K562 (cell line): ENCODE results near the gene TMEM86B. TPM values are rescaled to one million over a fixed set of nuclear protein-coding genes. Genes with fewer than 3 reads are reported as not detected.

Source experiments
- FIP1L1 ChIP-seq: fragments of 200-400 bp; formaldehyde crosslinking; IDR thresholded peaks from 2 replicates; pipeline ENCODE4 v1.6.1; 2018; ENCODE audit warnings: mild to moderate bottlenecking, low read depth, low read length; ENCODE audit not compliant: poor library complexity, severe bottlenecking
- FOXM1 ChIP-seq, 2 experiments: fragments of 450-650 bp in 1 of 2; sonication (generic) in 1 of 2; formaldehyde crosslinking in 1 of 2; IDR thresholded peaks; 2 replicates each; pipeline versions ENCODE4 v1.6.1 to v1.9.0; 2017 to 2022; ENCODE audit warnings: low read depth in 2 of 2, mild to moderate bottlenecking in 2 of 2, missing genetic modification reagents in 1 of 2, moderate library complexity in 1 of 2
- TEAD4 ChIP-seq, 2 experiments: sonication (generic) in 1 of 2; formaldehyde crosslinking in 1 of 2; IDR thresholded peaks; 2 replicates each; pipeline versions ENCODE4 v1.6.1 to v1.8.0; 2012 to 2022; ENCODE audit warnings: borderline replicate concordance in 1 of 2, inconsistent platforms in 1 of 2, low read length in 1 of 2, mild to moderate bottlenecking in 1 of 2, missing genetic modification reagents in 1 of 2
- ZNF79 ChIP-seq: fragments of 250-450 bp; sonication (Bioruptor Pico); IDR thresholded peaks from 2 replicates; pipeline ENCODE4 v1.4.0; 2020; ENCODE audit warnings: low read depth, mild to moderate bottlenecking, moderate library complexity
- polyA plus RNA-seq, 8 experiments: library from polyadenylated mRNA; depleted of rRNA in 4 of 8; stranded (reverse) in 5 of 8; unstranded in 3 of 8; fragments of >200 nt; fragmentation: Nextera tagmentation in 2 of 8; fragmentation: Illumina TruSeq in 1 of 8; extraction: Ambion mirVana in 2 of 8; extraction: Trizol in 1 of 8; gene quantifications; 2 replicates each; pipeline versions ENCODE4 v1.2.1 to v1.2.3, GENCODE V29; 2011 to 2014; ENCODE audit warnings: inconsistent platforms in 1 of 8, missing spikeins in 1 of 8
- total RNA-seq, 7 experiments: library from RNA; depleted of rRNA in 6 of 7; stranded (reverse); fragments of >200 nt in 6 of 7; fragmentation: Illumina TruSeq in 2 of 7; extraction: Trizol in 2 of 7; gene quantifications; 2 replicates each; pipeline versions ENCODE4 v1.2.1 to v1.2.3, GENCODE V29; 2011 to 2021; ENCODE audit warnings: low replicate concordance in 1 of 7
- TF ChIP-seq, protein P1 (sequence below): sonication (generic); formaldehyde crosslinking; IDR thresholded peaks from 2 replicates; pipeline ENCODE4 v1.8.0; 2022; ENCODE audit warnings: missing genetic modification reagents, mild to moderate bottlenecking, borderline replicate concordance
- TF ChIP-seq, protein P2 (sequence below): sonication (generic); formaldehyde crosslinking; IDR thresholded peaks from 2 replicates; pipeline ENCODE4 v1.8.0; 2023; ENCODE audit warnings: mild to moderate bottlenecking, missing genetic modification reagents
- TF ChIP-seq, protein P3 (sequence below): fragments of 250-450 bp; sonication (Bioruptor Pico); IDR thresholded peaks from 2 replicates; pipeline ENCODE4 v1.4.0; 2020; ENCODE audit warnings: borderline replicate concordance
- TF ChIP-seq, protein P4 (sequence below): fragments of 250-450 bp; sonication (Bioruptor Pico); IDR thresholded peaks from 2 replicates; pipeline ENCODE4 v1.4.0; 2020; ENCODE audit warnings: mild to moderate bottlenecking, moderate library complexity

The TMEM86B gene
- total and polyA plus RNA-seq, 9 of the 15 experiments (the other 6 are each of a cell fraction or from before 2014, with no cell fraction given), result 0.28 to 7.9 (median 2.1) TPM

DNA sequence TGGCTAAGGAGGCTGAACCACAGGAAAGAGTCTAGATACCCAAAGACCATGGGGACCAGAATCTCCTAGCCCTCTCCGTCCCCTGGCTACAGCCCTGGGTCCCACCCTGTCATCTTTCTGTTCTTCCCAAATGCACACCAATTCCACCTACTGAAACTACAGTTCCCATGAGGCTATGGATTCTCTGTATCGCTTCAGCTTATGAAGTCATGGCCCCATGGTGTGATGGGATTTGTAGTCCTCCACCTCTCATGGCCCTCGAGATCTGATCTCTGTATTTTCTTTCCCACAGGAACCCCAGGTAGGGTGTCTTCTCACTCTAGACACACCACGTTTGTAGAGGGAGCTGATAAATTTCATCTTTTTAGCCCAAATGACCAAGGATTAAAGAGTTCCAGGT, 31.0 kb downstream of the TMEM86B start (continued):
- TF ChIP-seq, protein P1, sequence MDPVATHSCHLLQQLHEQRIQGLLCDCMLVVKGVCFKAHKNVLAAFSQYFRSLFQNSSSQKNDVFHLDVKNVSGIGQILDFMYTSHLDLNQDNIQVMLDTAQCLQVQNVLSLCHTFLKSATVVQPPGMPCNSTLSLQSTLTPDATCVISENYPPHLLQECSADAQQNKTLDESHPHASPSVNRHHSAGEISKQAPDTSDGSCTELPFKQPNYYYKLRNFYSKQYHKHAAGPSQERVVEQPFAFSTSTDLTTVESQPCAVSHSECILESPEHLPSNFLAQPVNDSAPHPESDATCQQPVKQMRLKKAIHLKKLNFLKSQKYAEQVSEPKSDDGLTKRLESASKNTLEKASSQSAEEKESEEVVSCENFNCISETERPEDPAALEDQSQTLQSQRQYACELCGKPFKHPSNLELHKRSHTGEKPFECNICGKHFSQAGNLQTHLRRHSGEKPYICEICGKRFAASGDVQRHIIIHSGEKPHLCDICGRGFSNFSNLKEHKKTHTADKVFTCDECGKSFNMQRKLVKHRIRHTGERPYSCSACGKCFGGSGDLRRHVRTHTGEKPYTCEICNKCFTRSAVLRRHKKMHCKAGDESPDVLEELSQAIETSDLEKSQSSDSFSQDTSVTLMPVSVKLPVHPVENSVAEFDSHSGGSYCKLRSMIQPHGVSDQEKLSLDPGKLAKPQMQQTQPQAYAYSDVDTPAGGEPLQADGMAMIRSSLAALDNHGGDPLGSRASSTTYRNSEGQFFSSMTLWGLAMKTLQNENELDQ (CRISPR knock-in tag), result no peak
- TF ChIP-seq, protein P2, sequence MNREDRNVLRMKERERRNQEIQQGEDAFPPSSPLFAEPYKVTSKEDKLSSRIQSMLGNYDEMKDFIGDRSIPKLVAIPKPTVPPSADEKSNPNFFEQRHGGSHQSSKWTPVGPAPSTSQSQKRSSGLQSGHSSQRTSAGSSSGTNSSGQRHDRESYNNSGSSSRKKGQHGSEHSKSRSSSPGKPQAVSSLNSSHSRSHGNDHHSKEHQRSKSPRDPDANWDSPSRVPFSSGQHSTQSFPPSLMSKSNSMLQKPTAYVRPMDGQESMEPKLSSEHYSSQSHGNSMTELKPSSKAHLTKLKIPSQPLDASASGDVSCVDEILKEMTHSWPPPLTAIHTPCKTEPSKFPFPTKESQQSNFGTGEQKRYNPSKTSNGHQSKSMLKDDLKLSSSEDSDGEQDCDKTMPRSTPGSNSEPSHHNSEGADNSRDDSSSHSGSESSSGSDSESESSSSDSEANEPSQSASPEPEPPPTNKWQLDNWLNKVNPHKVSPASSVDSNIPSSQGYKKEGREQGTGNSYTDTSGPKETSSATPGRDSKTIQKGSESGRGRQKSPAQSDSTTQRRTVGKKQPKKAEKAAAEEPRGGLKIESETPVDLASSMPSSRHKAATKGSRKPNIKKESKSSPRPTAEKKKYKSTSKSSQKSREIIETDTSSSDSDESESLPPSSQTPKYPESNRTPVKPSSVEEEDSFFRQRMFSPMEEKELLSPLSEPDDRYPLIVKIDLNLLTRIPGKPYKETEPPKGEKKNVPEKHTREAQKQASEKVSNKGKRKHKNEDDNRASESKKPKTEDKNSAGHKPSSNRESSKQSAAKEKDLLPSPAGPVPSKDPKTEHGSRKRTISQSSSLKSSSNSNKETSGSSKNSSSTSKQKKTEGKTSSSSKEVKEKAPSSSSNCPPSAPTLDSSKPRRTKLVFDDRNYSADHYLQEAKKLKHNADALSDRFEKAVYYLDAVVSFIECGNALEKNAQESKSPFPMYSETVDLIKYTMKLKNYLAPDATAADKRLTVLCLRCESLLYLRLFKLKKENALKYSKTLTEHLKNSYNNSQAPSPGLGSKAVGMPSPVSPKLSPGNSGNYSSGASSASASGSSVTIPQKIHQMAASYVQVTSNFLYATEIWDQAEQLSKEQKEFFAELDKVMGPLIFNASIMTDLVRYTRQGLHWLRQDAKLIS (CRISPR knock-in tag), result no peak
- TF ChIP-seq, protein P3, sequence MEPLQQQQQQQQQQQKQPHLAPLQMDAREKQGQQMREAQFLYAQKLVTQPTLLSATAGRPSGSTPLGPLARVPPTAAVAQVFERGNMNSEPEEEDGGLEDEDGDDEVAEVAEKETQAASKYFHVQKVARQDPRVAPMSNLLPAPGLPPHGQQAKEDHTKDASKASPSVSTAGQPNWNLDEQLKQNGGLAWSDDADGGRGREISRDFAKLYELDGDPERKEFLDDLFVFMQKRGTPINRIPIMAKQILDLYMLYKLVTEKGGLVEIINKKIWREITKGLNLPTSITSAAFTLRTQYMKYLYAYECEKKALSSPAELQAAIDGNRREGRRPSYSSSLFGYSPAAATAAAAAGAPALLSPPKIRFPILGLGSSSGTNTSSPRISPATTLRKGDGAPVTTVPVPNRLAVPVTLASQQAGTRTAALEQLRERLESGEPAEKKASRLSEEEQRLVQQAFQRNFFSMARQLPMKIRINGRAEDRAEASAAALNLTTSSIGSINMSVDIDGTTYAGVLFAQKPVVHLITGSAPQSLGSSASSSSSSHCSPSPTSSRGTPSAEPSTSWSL (CRISPR knock-in tag), result no peak
- TF ChIP-seq FIP1L1 (no peak), TEAD4 (IDR thresholded peaks at IDR 0.05; ENCODE audit: low read length) (no peak), TEAD4 (CRISPR knock-in tag; IDR thresholded peaks at IDR 0.05; ENCODE audit: borderline replicate concordance) (no peak), ZNF79 (CRISPR knock-in tag) (no peak), FOXM1 (IDR thresholded peaks at IDR 0.05; ENCODE audit: low read depth) (no peak), FOXM1 (CRISPR knock-in tag; IDR thresholded peaks at IDR 0.05; ENCODE audit: low read depth) (no peak)
- TF ChIP-seq, protein P4, sequence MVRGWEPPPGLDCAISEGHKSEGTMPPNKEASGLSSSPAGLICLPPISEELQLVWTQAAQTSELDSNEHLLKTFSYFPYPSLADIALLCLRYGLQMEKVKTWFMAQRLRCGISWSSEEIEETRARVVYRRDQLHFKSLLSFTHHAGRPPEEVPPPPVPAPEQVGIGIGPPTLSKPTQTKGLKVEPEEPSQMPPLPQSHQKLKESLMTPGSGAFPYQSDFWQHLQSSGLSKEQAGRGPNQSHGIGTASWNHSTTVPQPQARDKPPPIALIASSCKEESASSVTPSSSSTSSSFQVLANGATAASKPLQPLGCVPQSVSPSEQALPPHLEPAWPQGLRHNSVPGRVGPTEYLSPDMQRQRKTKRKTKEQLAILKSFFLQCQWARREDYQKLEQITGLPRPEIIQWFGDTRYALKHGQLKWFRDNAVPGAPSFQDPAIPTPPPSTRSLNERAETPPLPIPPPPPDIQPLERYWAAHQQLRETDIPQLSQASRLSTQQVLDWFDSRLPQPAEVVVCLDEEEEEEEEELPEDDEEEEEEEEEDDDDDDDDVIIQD, result no peak
